Fibroblast of pulmonary artery (primary cell): ENCODE data around the gene FXYD7.
"Not testable (repeated sequence)": the region's sequence is repeated elsewhere in the genome, so short reads cannot be mapped to it uniquely, and the experiment has no call there.

Experiments used
- DNase-seq: peaks from one replicate; pipeline ENCODE4 v3.0.0-alpha.2; 2010; ENCODE audit warnings: low read depth
- H3K4me3 ChIP-seq: replicated peaks from 2 replicates; pipeline ENCODE4 v1.5.1; 2011; ENCODE audit warnings: low read depth, mild to moderate bottlenecking, control low read depth, low read length, moderate library complexity
- TF ChIP-seq, protein P1 (sequence below): IDR thresholded peaks from 2 replicates; pipeline ENCODE4 v1.5.1; 2011; ENCODE audit warnings: mild to moderate bottlenecking, control low read depth, low read length, inconsistent platforms; ENCODE audit errors: missing control alignments

FXYD7 gene

GRCh38 chr19:35146746-35147459, 3.8 kb downstream of the FXYD7 start:
- H3K4me3 ChIP-seq, result no peak overlapping the region
- TF ChIP-seq, protein P1, sequence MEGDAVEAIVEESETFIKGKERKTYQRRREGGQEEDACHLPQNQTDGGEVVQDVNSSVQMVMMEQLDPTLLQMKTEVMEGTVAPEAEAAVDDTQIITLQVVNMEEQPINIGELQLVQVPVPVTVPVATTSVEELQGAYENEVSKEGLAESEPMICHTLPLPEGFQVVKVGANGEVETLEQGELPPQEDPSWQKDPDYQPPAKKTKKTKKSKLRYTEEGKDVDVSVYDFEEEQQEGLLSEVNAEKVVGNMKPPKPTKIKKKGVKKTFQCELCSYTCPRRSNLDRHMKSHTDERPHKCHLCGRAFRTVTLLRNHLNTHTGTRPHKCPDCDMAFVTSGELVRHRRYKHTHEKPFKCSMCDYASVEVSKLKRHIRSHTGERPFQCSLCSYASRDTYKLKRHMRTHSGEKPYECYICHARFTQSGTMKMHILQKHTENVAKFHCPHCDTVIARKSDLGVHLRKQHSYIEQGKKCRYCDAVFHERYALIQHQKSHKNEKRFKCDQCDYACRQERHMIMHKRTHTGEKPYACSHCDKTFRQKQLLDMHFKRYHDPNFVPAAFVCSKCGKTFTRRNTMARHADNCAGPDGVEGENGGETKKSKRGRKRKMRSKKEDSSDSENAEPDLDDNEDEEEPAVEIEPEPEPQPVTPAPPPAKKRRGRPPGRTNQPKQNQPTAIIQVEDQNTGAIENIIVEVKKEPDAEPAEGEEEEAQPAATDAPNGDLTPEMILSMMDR, result no peak
- DNase-seq, result no peak

DNA sequence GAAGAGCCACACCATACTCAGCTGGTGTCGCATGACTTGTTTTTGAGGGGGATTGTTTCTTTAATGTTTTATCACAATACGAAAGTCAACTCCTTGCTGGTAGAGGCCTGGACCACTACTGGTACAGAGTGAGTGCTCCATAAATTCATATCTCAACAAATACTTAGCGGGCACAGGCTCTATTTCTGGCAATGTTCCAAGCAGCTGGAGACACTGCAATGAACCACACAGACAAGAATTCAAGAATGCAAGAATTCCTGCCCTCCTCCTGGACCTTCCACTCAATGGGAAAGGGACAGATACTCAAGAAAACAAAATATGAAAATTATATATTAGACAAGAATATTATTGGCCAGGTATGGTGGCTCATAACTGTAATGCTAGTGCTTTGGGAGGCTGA, 6.4 kb downstream of the FXYD7 start:
- no peak overlapping the region for H3K4me3 ChIP-seq
- no peak for DNase-seq
- TF ChIP-seq, protein P1, result no peak

DNA sequence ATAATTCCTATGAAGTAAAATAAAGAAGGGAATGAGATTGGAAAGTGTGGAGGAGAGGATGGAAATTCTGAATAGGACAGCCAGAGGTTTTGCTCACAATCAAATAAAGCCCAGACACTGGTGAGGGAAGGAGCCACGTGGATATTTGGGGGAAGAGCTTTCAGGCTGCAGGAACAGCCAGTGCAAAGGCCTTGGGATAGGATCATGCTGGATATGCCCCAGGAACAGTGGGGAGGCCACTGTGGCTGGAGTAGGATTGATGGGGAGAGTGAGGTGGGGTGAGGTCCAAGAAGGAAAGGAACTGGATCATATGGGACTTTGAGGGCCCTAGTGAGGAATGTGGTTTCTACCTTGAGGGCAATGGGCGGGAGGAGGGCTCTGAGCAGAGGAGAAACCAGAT, 7.4 kb downstream of the FXYD7 start:
- TF ChIP-seq, protein P1, result no peak
- H3K4me3 ChIP-seq, result no peak overlapping the region
- DNase-seq, result no peak

DNA sequence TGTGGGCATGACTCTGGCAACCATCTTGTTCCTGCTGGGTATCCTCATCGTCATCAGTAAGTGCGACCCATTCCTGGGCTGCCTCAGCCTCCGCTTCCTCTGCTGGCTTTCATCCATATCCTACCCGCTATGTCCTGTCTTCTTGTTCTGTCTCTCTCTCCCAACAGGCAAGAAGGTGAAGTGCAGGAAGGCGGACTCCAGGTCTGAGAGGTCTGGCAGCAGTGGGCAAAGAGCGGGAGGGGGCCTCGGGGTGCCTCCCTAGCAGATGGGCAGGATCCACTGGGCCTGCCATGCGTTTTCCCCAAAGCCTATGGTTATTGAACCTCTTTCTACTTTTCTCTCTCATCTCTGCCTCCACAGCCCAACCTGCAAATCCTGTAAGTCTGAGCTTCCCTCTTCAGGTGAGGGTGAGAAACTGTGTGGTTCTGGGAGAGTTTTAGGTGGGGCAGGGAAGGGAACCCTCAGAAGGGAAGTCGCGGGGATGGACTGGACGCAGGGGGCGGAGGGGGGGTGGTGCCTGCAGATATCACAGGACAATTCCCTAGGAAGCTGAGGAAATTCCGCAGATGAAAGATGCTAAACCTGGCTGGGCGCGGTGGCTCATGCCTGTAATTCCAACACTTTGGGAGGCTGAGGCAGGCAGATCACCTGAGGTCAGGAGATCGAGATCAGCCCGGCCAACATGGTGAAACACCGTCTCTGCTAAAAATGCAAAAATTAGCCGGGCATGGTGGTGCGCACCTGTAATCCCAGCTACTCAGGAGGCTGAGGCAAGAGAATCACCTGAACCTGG, 8.4 kb downstream of the FXYD7 start:
- no peak overlapping the region for H3K4me3 ChIP-seq
- no peak for DNase-seq
- TF ChIP-seq, protein P1, result no peak

DNA sequence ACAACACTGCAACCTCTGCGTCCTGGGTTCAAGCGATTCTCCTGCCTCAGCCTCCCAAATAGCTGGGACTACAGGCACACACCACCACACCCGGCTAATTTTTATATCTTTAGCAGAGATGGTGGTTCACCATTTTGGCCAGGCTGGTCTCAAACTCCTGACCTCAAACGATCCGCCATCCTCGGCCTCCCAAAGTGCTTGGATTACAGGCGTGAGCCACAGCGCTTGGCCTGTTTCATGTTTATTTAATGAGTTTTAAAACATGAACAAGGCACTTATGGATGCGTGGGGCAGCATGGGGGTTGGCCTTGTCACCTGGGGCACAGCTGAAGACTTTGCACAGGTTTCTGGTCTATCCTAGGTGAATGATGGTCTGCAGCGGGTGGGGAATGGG, 10.1 kb downstream of the FXYD7 start:
- not testable (repeated sequence) for H3K4me3 ChIP-seq, DNase-seq

DNA sequence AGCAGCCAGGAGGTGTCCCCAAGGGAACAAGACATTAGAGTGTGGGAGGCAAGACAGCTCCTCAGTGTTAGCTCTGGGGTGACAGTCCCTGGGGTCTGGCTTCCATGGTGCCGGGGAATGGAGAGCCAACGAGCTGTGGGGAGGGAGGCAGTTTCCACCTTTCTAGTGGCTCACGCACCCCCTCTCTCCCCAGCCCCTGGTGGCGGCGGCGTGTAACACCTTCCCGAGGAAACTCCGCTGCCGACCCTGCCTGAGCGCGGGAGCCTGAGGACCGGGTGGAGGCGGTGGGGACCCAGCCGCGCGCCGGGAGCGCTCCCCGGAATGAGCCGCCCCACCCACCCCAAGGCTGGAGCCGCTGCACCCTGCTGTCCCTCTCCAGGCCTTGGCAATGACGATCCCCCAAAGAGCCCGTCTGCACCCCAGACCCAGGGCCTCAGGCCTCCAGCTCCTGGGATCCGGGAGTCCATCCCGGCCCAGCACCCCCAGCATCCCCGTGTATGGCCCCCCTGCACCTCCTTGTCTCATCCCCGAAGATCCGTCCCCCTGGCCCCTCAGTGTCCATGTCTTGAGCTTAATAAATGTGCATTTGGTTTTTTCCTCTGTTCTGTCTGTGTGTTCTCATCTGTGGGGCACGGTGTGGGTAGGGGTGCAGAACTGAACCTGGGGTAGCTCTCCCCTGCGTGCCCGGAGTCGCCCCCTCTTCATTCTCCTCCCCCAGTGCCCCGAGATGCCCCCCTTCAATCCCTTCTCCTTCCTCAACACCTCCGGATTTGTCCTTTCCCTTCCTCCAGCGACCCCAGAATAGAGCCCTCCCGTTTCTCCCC, 10.9 kb downstream of the FXYD7 start:
- DNase-seq, result peak; percentile 34
- TF ChIP-seq, protein P1, result peak; percentile 51
- H3K4me3 ChIP-seq, result peak overlapping the region; percentile 89
